GM12878 (cell line): ENCODE measurements around the gene OLFM1.

Experiments
- EP300 ChIP-seq, 2 experiments: fragments of 150-350 bp in 1 of 2; IDR thresholded peaks; 2 replicates each; pipeline ENCODE4 v1.6.1; 2011 to 2012; ENCODE audit warnings: low read depth in 2 of 2, low read length in 2 of 2, borderline replicate concordance in 1 of 2, improper control_type of control experiment in 1 of 2, inconsistent platforms in 1 of 2; ENCODE audit not compliant: control insufficient read depth in 1 of 2
- GABPA ChIP-seq: IDR thresholded peaks from 2 replicates; pipeline ENCODE4 v1.6.1; 2014; ENCODE audit warnings: antibody characterized with exemption, low read depth, mild to moderate bottlenecking, inconsistent platforms
- JUND ChIP-seq: IDR thresholded peaks from 2 replicates; pipeline ENCODE4 v1.6.1; 2012; ENCODE audit warnings: low read depth, mild to moderate bottlenecking, low read length, improper control_type of control experiment, moderate library complexity
- RAD21 ChIP-seq: IDR thresholded peaks from 2 replicates; pipeline ENCODE4 v1.6.1; 2011; ENCODE audit warnings: mild to moderate bottlenecking, low read depth, low read length, moderate library complexity; ENCODE audit not compliant: insufficient read depth
- WRNIP1 ChIP-seq: IDR thresholded peaks from 2 replicates; pipeline ENCODE4 v1.6.1; 2011; ENCODE audit warnings: low read depth, low read length, improper control_type of control experiment, borderline replicate concordance
- TF ChIP-seq, protein P1 (sequence below), 3 experiments: IDR thresholded peaks in 2 of 3; conservative IDR thresholded peaks in 1 of 3; 2 replicates each; pipeline ENCODE4 v1.5.1; 2011; ENCODE audit warnings: low read depth in 3 of 3, low read length in 3 of 3, mild to moderate bottlenecking in 3 of 3, control low read depth in 2 of 3, moderate library complexity in 2 of 3, inconsistent platforms in 1 of 3, mixed read lengths in 1 of 3; ENCODE audit not compliant: control insufficient read depth in 2 of 3, insufficient read depth in 1 of 3; ENCODE audit errors: extremely low read depth in 1 of 3
- TF ChIP-seq, protein P2 (sequence below): fragments of 450-650 bp; IDR thresholded peaks from 2 replicates; pipeline ENCODE4 v1.6.1; 2018; ENCODE audit warnings: mild to moderate bottlenecking, low read depth, moderate library complexity; ENCODE audit not compliant: partially characterized antibody
- TF ChIP-seq, protein P3 (sequence below): IDR thresholded peaks from 2 replicates; pipeline ENCODE4 v1.6.1; 2011; ENCODE audit warnings: borderline replicate concordance, low read depth, mild to moderate bottlenecking, moderate library complexity, mixed read lengths, low read length; ENCODE audit not compliant: insufficient read depth; ENCODE audit errors: extremely low read length
- TF ChIP-seq, protein P4 (sequence below): IDR thresholded peaks from 2 replicates; pipeline ENCODE4 v1.6.1; 2012; ENCODE audit warnings: mild to moderate bottlenecking, low read depth, low read length

DNA sequence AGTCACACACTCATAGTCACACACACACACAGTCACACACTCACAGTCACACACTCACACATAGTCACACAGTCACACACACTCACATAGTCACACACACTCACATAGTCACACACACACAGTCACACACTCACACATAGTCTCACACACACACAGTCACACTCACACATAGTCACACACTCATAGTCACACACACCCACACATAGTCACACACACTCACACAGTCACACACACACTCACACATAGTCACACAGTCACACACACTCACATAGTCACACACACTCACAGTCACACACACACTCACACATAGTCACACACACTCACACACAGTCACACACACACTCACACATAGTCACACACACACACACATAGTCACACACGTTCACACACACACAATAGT, 4.1 kb downstream of the OLFM1 start:
- TF ChIP-seq, protein P1, sequence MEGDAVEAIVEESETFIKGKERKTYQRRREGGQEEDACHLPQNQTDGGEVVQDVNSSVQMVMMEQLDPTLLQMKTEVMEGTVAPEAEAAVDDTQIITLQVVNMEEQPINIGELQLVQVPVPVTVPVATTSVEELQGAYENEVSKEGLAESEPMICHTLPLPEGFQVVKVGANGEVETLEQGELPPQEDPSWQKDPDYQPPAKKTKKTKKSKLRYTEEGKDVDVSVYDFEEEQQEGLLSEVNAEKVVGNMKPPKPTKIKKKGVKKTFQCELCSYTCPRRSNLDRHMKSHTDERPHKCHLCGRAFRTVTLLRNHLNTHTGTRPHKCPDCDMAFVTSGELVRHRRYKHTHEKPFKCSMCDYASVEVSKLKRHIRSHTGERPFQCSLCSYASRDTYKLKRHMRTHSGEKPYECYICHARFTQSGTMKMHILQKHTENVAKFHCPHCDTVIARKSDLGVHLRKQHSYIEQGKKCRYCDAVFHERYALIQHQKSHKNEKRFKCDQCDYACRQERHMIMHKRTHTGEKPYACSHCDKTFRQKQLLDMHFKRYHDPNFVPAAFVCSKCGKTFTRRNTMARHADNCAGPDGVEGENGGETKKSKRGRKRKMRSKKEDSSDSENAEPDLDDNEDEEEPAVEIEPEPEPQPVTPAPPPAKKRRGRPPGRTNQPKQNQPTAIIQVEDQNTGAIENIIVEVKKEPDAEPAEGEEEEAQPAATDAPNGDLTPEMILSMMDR (IDR thresholded peaks at IDR 0.05 in 2 of 3, conservative IDR thresholded peaks at IDR 0.05 in 1 of 3; ENCODE audit: control insufficient read depth in 2 of 3, extremely low read depth in 1 of 3, insufficient read depth in 1 of 3, low read depth in 3 of 3, low read length in 3 of 3), result no peak
- TF ChIP-seq RAD21, result no peak
- TF ChIP-seq, protein P2, sequence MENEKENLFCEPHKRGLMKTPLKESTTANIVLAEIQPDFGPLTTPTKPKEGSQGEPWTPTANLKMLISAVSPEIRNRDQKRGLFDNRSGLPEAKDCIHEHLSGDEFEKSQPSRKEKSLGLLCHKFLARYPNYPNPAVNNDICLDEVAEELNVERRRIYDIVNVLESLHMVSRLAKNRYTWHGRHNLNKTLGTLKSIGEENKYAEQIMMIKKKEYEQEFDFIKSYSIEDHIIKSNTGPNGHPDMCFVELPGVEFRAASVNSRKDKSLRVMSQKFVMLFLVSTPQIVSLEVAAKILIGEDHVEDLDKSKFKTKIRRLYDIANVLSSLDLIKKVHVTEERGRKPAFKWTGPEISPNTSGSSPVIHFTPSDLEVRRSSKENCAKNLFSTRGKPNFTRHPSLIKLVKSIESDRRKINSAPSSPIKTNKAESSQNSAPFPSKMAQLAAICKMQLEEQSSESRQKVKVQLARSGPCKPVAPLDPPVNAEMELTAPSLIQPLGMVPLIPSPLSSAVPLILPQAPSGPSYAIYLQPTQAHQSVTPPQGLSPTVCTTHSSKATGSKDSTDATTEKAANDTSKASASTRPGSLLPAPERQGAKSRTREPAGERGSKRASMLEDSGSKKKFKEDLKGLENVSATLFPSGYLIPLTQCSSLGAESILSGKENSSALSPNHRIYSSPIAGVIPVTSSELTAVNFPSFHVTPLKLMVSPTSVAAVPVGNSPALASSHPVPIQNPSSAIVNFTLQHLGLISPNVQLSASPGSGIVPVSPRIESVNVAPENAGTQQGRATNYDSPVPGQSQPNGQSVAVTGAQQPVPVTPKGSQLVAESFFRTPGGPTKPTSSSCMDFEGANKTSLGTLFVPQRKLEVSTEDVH, result no peak
- TF ChIP-seq GABPA, result no peak
- no peak for TF ChIP-seq EP300 (IDR thresholded peaks at IDR 0.05; ENCODE audit: borderline replicate concordance in 1 of 2, control insufficient read depth in 1 of 2, low read depth in 2 of 2, low read length in 2 of 2)
- TF ChIP-seq JUND, result no peak
- no peak for TF ChIP-seq WRNIP1
- TF ChIP-seq, protein P3, sequence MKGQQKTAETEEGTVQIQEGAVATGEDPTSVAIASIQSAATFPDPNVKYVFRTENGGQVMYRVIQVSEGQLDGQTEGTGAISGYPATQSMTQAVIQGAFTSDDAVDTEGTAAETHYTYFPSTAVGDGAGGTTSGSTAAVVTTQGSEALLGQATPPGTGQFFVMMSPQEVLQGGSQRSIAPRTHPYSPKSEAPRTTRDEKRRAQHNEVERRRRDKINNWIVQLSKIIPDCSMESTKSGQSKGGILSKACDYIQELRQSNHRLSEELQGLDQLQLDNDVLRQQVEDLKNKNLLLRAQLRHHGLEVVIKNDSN, result no peak
- TF ChIP-seq, protein P4, sequence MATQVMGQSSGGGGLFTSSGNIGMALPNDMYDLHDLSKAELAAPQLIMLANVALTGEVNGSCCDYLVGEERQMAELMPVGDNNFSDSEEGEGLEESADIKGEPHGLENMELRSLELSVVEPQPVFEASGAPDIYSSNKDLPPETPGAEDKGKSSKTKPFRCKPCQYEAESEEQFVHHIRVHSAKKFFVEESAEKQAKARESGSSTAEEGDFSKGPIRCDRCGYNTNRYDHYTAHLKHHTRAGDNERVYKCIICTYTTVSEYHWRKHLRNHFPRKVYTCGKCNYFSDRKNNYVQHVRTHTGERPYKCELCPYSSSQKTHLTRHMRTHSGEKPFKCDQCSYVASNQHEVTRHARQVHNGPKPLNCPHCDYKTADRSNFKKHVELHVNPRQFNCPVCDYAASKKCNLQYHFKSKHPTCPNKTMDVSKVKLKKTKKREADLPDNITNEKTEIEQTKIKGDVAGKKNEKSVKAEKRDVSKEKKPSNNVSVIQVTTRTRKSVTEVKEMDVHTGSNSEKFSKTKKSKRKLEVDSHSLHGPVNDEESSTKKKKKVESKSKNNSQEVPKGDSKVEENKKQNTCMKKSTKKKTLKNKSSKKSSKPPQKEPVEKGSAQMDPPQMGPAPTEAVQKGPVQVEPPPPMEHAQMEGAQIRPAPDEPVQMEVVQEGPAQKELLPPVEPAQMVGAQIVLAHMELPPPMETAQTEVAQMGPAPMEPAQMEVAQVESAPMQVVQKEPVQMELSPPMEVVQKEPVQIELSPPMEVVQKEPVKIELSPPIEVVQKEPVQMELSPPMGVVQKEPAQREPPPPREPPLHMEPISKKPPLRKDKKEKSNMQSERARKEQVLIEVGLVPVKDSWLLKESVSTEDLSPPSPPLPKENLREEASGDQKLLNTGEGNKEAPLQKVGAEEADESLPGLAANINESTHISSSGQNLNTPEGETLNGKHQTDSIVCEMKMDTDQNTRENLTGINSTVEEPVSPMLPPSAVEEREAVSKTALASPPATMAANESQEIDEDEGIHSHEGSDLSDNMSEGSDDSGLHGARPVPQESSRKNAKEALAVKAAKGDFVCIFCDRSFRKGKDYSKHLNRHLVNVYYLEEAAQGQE, result no peak
